Globus pallidus (tissue), 1 donor: ENCODE data around the gene SPDEF.

Source experiments
- DNase-seq: peaks from one replicate; pipeline ENCODE4 v3.0.0-alpha.2; 2015; ENCODE audit warnings: low spot score

The SPDEF gene

GRCh38 chr6:34544776-34545471 lies 11.2 kb downstream of the SPDEF start:
- no peak for DNase-seq

DNA sequence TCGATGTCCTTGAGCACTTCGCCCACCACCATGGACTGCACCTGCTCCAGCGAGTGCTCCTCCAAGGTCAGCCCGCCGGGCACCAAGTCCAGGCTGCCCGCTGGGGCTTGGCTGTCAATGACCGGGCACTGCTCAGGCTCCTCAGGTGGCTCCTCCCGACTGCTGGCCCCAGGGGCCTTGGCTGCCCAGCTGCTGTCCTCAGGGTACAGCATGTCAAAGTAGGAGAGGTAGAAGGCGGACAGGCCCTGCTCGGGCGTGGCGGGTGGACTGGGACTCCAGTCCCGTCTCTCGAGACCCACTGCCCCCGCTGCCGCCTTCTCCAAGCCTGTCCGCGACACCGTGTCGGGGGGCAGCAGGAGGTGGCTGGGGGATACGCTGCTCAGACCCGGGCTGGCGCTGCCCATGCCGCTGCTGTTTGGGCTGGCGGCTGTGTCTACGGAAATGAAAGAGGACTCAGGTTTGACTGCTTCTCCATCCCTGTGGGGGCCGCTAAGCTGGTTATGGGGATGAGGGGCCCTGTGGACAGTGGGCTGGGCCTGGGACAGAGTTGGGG lies 12.0 kb downstream of the SPDEF start:
- no peak for DNase-seq

GRCh38 chr6:34543421-34543820 lies 12.7 kb downstream of the SPDEF start:
- no peak for DNase-seq

GRCh38 chr6:34540841-34541240 lies 15.3 kb downstream of the SPDEF start:
- no peak for DNase-seq

DNA sequence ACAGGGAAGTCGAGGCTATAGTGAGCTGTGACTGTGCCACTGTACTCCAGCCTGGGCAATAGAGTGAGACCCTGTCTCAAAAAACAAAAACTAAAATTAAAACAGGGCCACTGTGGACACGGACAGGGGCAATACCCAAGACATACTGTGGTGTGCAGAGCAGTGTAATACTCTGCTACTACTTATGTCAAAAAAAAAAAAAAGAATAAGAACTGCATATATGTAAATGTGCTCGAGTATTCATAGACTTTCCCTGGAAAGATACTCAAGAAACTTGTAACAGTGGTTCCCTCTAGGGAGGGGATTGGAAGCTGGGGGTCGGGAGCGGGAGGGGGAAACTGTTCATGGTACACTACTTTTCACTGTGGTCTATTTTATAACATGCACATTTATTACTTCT lies 15.9 kb downstream of the SPDEF start:
- no peak for DNase-seq

DNA sequence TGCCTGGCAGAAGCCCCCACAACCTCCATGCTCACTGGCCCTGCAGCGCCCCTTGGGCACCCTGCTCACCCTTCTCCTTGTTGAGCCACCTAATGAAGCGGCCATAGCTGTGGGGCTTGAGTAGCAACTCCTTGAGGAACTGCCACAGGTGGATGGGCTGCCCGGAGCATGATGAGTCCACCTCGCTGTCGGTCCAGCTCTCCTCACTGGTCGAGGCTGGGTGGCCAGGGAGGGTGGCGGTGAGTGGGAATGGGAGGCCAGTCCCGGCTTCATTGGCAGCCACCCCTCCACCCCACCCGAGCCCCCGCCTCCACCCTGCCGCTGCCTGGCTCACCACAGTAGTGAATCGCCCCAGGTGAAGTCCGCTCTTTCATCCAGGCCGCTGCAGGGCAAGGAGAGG lies 16.9 kb downstream of the SPDEF start:
- no peak for DNase-seq

GRCh38 chr6:34538581-34538980 lies 17.5 kb downstream of the SPDEF start:
- no peak for DNase-seq

DNA sequence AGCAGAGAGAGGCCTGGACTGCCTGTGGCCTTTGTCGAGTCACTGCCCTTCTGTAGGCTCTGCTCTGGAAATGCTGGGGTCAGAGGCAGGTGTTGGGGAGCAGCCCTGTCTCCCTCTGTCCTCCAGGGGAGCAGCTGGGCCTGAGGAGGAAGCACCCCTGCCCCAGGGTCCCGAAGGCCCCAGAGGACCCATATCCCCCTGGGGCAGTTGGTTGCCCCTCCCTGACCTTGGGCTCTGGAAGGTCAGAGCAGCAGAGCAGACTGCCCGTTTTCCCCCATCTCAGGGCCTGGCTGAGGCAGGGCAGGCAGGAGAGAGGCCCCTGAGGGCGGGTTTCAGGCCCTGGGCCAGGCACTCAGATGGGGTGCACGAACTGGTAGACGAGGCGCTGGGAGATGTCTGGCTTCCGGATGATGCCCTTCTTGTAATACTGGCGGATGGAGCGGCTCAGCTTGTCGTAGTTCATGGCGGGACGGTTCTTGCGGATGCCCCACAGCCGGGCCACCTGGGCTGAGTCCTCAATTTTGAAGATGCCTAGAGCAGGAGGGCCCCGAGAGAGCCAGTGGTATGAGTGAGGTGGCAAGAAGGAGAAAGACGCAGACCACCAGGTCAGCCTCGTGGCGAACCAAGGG lies 18.1 kb downstream of the SPDEF start:
- no peak for DNase-seq

DNA sequence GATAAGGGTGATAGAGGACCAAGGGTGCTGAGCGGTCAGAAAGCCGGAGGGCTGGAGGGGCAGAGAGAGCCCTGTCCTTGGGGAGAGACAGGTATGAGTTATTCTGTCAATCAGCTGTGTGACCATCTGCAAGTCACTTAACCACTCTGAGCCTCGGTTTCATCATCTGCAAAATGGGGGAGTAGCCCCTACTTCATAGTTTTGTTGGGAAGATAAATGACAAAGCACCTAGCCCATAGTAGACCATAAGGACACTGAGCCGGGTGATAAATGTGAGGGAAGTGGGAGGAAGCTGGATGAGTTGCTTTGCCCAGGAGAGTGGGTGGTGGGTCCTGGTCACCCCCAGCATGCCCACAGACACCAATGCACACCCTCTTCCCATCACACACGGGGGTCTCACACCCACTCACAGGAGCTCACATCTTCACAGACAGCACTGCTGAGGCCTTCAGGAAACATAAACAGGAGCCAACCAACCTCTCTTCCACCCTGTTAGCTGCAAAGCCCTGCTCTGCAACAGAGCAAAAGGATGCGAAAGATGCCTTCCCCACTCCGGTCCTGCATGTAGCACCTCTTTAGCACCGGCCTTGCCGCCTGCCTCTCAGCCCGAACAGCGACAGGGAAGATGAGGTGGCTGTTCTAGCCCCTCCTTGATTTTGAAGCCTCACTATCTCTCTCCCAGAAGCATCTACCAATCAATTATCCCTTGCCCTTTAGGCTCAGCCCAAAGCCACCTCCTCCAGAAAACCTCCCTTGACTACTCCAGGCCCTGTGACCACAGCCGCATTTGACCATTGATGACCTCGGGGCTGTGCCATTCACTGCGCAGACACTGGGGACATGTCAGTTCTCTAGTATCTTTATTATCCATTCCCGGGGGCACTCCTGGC lies 18.9 kb downstream of the SPDEF start:
- DNase-seq, result no peak

- no peak for DNase-seq
Observed at GRCh38 chr6:34536251-34536958, 19.7 kb downstream of the SPDEF start.

GRCh38 chr6:34535646-34536045 lies 20.5 kb downstream of the SPDEF start:
- no peak for DNase-seq

GRCh38 chr6:34535199-34535598 lies 20.9 kb downstream of the SPDEF start:
- no peak for DNase-seq

GRCh38 chr6:34534656-34535055 lies 21.5 kb downstream of the SPDEF start:
- no peak for DNase-seq

GRCh38 chr6:34534146-34534545 lies 22.0 kb downstream of the SPDEF start:
- no peak for DNase-seq

- DNase-seq, result no peak
Observed at GRCh38 chr6:34532230-34532629, 23.9 kb downstream of the SPDEF start.

DNA sequence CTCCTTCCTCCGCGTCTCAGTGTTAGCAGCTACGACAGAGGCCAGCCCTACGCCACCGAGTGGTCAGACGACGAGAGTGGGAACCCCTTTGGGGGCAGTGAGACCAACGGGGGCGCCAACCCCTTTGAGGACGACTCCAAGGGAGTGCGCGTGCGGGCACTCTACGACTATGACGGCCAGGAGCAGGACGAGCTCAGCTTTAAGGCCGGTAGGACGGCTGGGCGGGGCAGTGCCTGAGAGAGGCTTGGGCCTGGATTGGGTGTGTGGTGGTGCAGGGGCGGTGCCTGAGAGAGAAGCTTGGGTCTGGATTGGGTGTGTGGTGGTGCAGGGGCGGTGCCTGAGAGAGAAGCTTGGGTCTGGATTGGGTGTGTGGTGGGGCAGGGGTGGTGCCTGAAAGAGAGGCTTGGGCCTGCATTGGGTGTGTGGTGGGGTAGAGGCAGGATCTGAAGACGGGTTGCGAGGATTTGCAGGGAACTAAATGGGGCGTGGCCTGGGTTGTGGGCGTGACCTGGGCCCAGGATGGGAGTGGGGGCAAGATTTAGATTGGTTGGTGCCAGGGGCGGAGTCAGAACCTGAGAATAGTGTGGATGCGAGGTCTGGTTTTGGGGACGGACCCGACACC lies 24.4 kb downstream of the SPDEF start:
- DNase-seq, result peak; percentile 76

DNA sequence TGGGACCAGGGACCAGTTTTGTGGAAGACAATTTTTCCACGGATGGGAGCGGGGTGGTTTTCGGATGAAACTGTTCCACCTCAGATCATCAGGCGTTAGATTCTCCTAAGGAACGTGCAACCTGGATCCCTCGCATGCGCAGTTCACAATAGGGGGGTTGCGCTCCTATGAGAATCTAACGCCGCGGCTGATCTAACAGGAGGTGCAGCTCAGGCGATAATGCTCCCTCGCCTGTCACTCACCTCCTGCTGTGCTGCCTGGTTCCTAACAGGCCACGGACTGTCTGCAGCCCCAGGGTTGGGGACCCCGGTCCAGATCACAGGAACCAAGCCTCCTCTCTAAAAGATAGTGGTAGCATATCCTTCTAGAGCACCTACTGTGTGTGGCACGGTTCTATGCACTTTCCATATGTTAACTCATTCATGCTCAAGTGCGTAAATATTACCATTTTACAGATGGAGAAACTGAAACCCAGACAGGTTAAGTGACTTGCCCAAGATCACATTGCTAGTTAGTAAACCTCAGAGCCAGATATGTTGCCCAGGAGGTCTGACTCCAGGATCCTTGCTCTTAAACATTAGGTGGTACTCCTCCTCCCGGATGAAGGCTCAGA lies 25.3 kb downstream of the SPDEF start:
- DNase-seq, result no peak

- peak; percentile 33 for DNase-seq
Observed at GRCh38 chr6:34529665-34530327, 26.3 kb downstream of the SPDEF start.

DNA sequence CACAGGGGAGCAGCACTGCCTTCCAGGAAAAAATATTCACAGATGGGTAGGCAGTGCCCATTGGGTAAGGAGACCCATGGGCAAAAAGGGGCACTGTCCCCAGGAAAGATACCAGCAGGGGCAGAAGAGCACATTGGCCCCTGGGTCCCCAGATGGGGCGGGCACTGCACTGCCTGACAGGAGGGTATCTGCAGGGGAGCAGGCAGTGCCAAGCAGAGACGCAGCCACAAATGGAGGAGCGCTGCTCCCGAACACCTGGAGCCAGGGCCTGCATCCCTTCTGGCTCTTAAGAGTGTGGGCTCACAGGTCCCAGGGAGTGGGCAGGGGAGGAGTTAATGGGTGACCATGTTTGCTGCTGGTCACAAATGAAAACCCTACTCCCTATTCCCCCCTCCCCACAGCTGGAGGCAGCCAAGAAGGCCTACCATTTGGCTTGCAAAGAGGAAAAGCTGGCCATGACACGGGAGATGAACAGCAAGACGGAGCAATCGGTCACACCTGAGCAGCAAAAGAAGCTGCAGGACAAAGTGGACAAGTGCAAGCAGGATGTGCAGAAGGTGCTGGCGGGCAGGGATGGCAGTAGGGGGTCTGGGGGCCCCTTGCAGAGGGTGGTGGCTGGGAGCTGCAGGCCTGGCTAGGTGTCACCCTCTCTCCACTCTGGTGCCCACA lies 27.0 kb downstream of the SPDEF start:
- no peak for DNase-seq
